ENCODE data around the gene PKN2. TPM values are rescaled to one million over a fixed set of nuclear protein-coding genes. Genes with fewer than 3 reads are reported as not detected.

Gene PKN2
- 22.5 and 26.7 TPM in 2 replicates for total RNA-seq

GRCh38 chr1:88683541-88684481 is at the start of gene PKN2:
Gene PKN2 (plus strand): TSS chr1:88684273. CDS start chr1:88684581, 308 bp downstream.

Other genes with a start within 250 kb of the PKN2 start
- gene GTF2B, start 207.3 kb downstream of the PKN2 start, total RNA-seq, result 38.3 and 45.6 TPM in 2 replicates